IMR-90 (cell line): ENCODE data around the gene LRRC10. TPM values are rescaled to one million over a fixed set of nuclear protein-coding genes. Genes with fewer than 3 reads are reported as not detected.

Experiments used
- ATAC-seq: fragments of 200-7000 bp; cut with Tn5 transposase; 2 replicates; pipeline ENCODE4 v1.9.1; 2020; ENCODE audit warnings: low read depth, mild to moderate bottlenecking, moderate library complexity
- BruUV-seq: library from RNA; stranded (reverse); fragments of 400-500 nt; replicated peaks from 2 replicates; lab custom pipeline; 2021; lab: Mats Ljungman, UMichigan
- CTCF ChIA-PET: fragments of 300-600 bp; formaldehyde crosslinking; extraction: SDS; loops from one replicate; lab custom pipeline; 2021; ENCODE audit warnings: antibody characterized with exemption; lab: Yijun Ruan, JAX
- POLR2A ChIA-PET: fragments of 300-600 bp; sonication (Branson Sonifier 250); formaldehyde crosslinking; loops from one replicate; lab custom pipeline; 2022; ENCODE audit warnings: antibody characterized with exemption; ENCODE audit not compliant: unreplicated experiment; lab: Charles Lee
- DNase-seq: peaks from one replicate; pipeline ENCODE4 v3.0.0; 2013
- H2AFZ ChIP-seq: replicated peaks from 2 replicates; pipeline ENCODE3; 2013; ENCODE audit warnings: low read length, mild to moderate bottlenecking; ENCODE audit not compliant: poor library complexity
- H2AK5ac ChIP-seq: 2 replicates; pipeline ENCODE4 v1.6.1; 2013; ENCODE audit warnings: low read depth, low read length, inconsistent platforms
- H2AK9ac ChIP-seq: replicated peaks from 2 replicates; pipeline ENCODE3; 2013; ENCODE audit warnings: mild to moderate bottlenecking, low read depth, low read length, moderate library complexity; ENCODE audit not compliant: poor library complexity
- H2BK120ac ChIP-seq: 2 replicates; pipeline ENCODE4 v1.6.1; 2013; ENCODE audit warnings: low read depth, low read length, inconsistent platforms
- H2BK15ac ChIP-seq: 3 replicates; pipeline ENCODE4 v1.6.1; 2013; ENCODE audit warnings: low read depth, low read length, inconsistent platforms
- H2BK20ac ChIP-seq: 2 replicates; pipeline ENCODE4 v1.6.1; 2013; ENCODE audit warnings: low read depth, mild to moderate bottlenecking, inconsistent platforms, low read length, moderate library complexity
- H2BK5ac ChIP-seq: 2 replicates; pipeline ENCODE4 v1.6.1; 2013; ENCODE audit warnings: mild to moderate bottlenecking, low read depth, low read length, inconsistent platforms; ENCODE audit not compliant: poor library complexity, severe bottlenecking
- H3K14ac ChIP-seq: replicated peaks from 2 replicates; pipeline ENCODE4 v1.6.1; 2013; ENCODE audit warnings: low read depth, low read length, inconsistent platforms
- H3K18ac ChIP-seq: 2 replicates; pipeline ENCODE4 v1.6.1; 2013; ENCODE audit warnings: low read depth, low read length, control low read depth
- H3K23ac ChIP-seq: 2 replicates; pipeline ENCODE4 v1.6.1; 2013; ENCODE audit warnings: low read depth, low read length, inconsistent platforms
- H3K27ac ChIP-seq: 2 replicates; pipeline ENCODE4 v1.5.1; 2013; ENCODE audit warnings: mild to moderate bottlenecking, control low read depth, low read length; ENCODE audit not compliant: insufficient read depth
- H3K27me3 ChIP-seq: 2 replicates; pipeline ENCODE4 v1.6.1; 2013; ENCODE audit warnings: low read length; ENCODE audit not compliant: control insufficient read depth, insufficient read depth
- H3K36me3 ChIP-seq: 2 replicates; pipeline ENCODE4 v1.6.1; 2013; ENCODE audit warnings: low read length, mixed read lengths; ENCODE audit not compliant: control insufficient read depth, insufficient read depth
- H3K4ac ChIP-seq: 2 replicates; pipeline ENCODE4 v1.6.1; 2013; ENCODE audit warnings: low read depth, low read length, inconsistent platforms
- H3K4me1 ChIP-seq: 2 replicates; pipeline ENCODE4 v1.6.1; 2013; ENCODE audit warnings: low read length, mixed read lengths; ENCODE audit not compliant: control insufficient read depth, insufficient read depth
- H3K4me2 ChIP-seq: 2 replicates; pipeline ENCODE4 v1.6.1; 2013; ENCODE audit warnings: low read depth, mild to moderate bottlenecking, control low read depth, low read length, moderate library complexity
- H3K4me3 ChIP-seq: 2 replicates; pipeline ENCODE4 v1.5.1; 2013; ENCODE audit warnings: low read depth, mild to moderate bottlenecking, control low read depth, low read length, moderate library complexity; ENCODE audit not compliant: insufficient read depth
- H3K56ac ChIP-seq: 2 replicates; pipeline ENCODE4 v1.6.1; 2013; ENCODE audit warnings: low read length, inconsistent platforms; ENCODE audit not compliant: insufficient read depth; ENCODE audit errors: extremely low read depth
- H3K79me1 ChIP-seq, 2 experiments: 2 replicates each; pipeline ENCODE4 v1.6.1; 2013; ENCODE audit warnings: low read length in 2 of 2, inconsistent platforms in 1 of 2, low read depth in 1 of 2
- H3K9ac ChIP-seq: 2 replicates; pipeline ENCODE4 v1.6.1; 2013; ENCODE audit warnings: low read depth, low read length, control low read depth
- H3K9me1 ChIP-seq: 2 replicates; pipeline ENCODE4 v1.6.1; 2013; ENCODE audit warnings: low read length, inconsistent platforms; ENCODE audit not compliant: insufficient read depth
- H3K9me3 ChIP-seq: 2 replicates; pipeline ENCODE4 v1.6.1; 2013; ENCODE audit warnings: low read length; ENCODE audit not compliant: control insufficient read depth, insufficient read depth
- H4K20me1 ChIP-seq: 2 replicates; pipeline ENCODE4 v1.6.1; 2013; ENCODE audit warnings: low read length, inconsistent platforms; ENCODE audit not compliant: insufficient read depth
- H4K5ac ChIP-seq: 2 replicates; pipeline ENCODE4 v1.6.1; 2013; ENCODE audit warnings: mild to moderate bottlenecking, low read depth, low read length, control low read depth
- H4K8ac ChIP-seq, 2 experiments: 2 replicates each; pipeline ENCODE4 v1.6.1; 2013; ENCODE audit warnings: low read depth in 2 of 2, low read length in 2 of 2, control low read depth in 1 of 2, inconsistent platforms in 1 of 2
- H4K91ac ChIP-seq: 2 replicates; pipeline ENCODE4 v1.6.1; 2013; ENCODE audit warnings: low read depth, low read length, inconsistent platforms; ENCODE audit not compliant: insufficient read depth
- RAD21 ChIP-seq: IDR thresholded peaks from 2 replicates; pipeline ENCODE4 v1.6.1; 2012; ENCODE audit warnings: low read length, improper control_type of control experiment
- whole genome bisulfite sequencing, 2 experiments: methylation state at CpG; one replicate each; pipeline versions ENCODE4 v1.1.5 to v1.1.7; 2013; ENCODE audit warnings: missing lambda C conversion rate in 2 of 2; ENCODE audit not compliant: insufficient read length in 1 of 2; ENCODE audit errors: extremely low coverage in 2 of 2; 5-methylcytosine and 5-hydroxymethylcytosine counted together
- dilution Hi-C: fragments of 300-500 bp; cut with HindIII; formaldehyde crosslinking; loops from one replicate; pipeline ENCODE4 v1.14.3; 2018; ENCODE audit warnings: low sequenced_read_pairs; ENCODE audit not compliant: unreplicated experiment
- in situ Hi-C: fragments of 300-500 bp; cut with MboI; formaldehyde crosslinking; loops from 3 replicates; pipeline ENCODE4 v1.14.3; 2019; ENCODE audit warnings: low sequenced_read_pairs, inconsistent platforms, mixed read lengths
- intact Hi-C: fragments of 100-400 bp; cut with micrococcal nuclease; formaldehyde crosslinking; loops from 2 replicates; pipeline ENCODE4 v1.10.0; 2022
- polyA plus RNA-seq, 3 experiments: library from polyadenylated mRNA; depleted of rRNA; stranded (reverse); fragments of >200 nt; gene quantifications; 2 replicates each; pipeline ENCODE4 v1.2.3, GENCODE V29; 2012; ENCODE audit warnings: low replicate concordance in 1 of 3
- total RNA-seq: library from RNA; depleted of rRNA; stranded (reverse); fragments of >200 nt; gene quantifications from 2 replicates; pipeline ENCODE4 v1.2.3, GENCODE V29; 2012

Gene LRRC10
- total and polyA plus RNA-seq, 2 of the 4 experiments (the other 2 are of a cell fraction), result not detected

- Histone ChIP-seq H3K4me2 (no peak overlapping the region), H2BK120ac (no peak overlapping the region), H3K4me3 (no peak overlapping the region), H3K18ac (no peak overlapping the region), H3K9me1 (no peaks in the 10 kb centered on the region), H2AK9ac (no peak overlapping the region), H4K5ac (no peak overlapping the region), H2BK15ac (no peak overlapping the region), H3K56ac (no peak overlapping the region), H3K4me1 (no peaks in the 10 kb centered on the region), H4K8ac (no peak overlapping the region), H3K27me3 (no peaks in the 10 kb centered on the region), H3K14ac (no peak overlapping the region), H3K9me3 (no peaks in the 10 kb centered on the region), H3K9ac (no peak overlapping the region), H3K36me3 (peaks cover 60% of the 10 kb centered on the region), H3K79me1 (peaks cover 13 to 14% of the 10 kb centered on the region in 2 experiments), H3K23ac (no peak overlapping the region), H2BK5ac (no peak overlapping the region), H2AFZ (no peak overlapping the region), H3K4ac (no peak overlapping the region), H2BK20ac (no peak overlapping the region), H4K91ac (no peak overlapping the region), H4K20me1 (no peaks in the 10 kb centered on the region), H3K27ac (no peak overlapping the region), H2AK5ac (no peak overlapping the region)
- DNase-seq (no peak), ATAC-seq (no peak)
- in situ Hi-C loops, result loop anchor here (25.0 kb wide), 1 partner anchor 758 kb away; no protein-coding TSS in a partner anchor
- intact Hi-C loops, result no loop called here
- dilution Hi-C loops, result no loop called here
- no peak for TF ChIP-seq RAD21
- CTCF ChIA-PET, result no interaction called here
- POLR2A ChIA-PET, result no interaction called here
- no TSS peak for BruUV-seq
- no CpG with 5 or more reads among the region's 2 CpGs for WGBS, 2 experiments
Measured at GRCh38 chr12:69595689-69596088, 15.0 kb downstream of the LRRC10 start.
